ENCODE results near the gene PLCB4. TPM values are rescaled to one million over a fixed set of nuclear protein-coding genes. Genes with fewer than 3 reads are reported as not detected.

PLCB4 gene
- total RNA-seq, 1 donor from 2014 or later = 20.6 TPM

- Histone ChIP-seq H3K36me3 (no peaks in the 10 kb centered on the region), H3K9ac (no peak overlapping the region), H3K27me3 (no peaks in the 10 kb centered on the region), H3K79me2 (ENCODE audit: low read depth) (no peaks in the 10 kb centered on the region), H2AFZ (replicated peaks) (no peak overlapping the region), H4K20me1 (ENCODE audit: low read depth) (no peaks in the 10 kb centered on the region), H3F3A (ENCODE audit: low read depth) (no peaks in the 10 kb centered on the region), H3K27ac (no peak overlapping the region), H3K9me3 (ENCODE audit: low read depth) (no peaks in the 10 kb centered on the region), H3K4me2 (no peak overlapping the region), H3K4me3 (no peak overlapping the region), H3K4me1 (peaks cover 3% of the 10 kb centered on the region)
- TF ChIP-seq EZH2 (IDR thresholded peaks at IDR 0.05) (no peak), EZH2phosphoT487 (IDR thresholded peaks at IDR 0.05) (no peak), CTCF (IDR thresholded peaks at IDR 0.05) (no peak)
- DNase-seq (ENCODE audit: low spot score) = no peak
- no peak overlapping the region for H3K4me3 Mint-ChIP-seq
- no peak overlapping the region for H3K27ac Mint-ChIP-seq
- no peaks in the 10 kb centered on the region for H3K4me1 Mint-ChIP-seq
- peaks cover 15% of the 10 kb centered on the region for H3K36me3 Mint-ChIP-seq
- H3K9me3 Mint-ChIP-seq = no peaks in the 10 kb centered on the region
- H3K27me3 Mint-ChIP-seq (ENCODE audit: insufficient read depth, low read depth) = no peaks in the 10 kb centered on the region
Measured at GRCh38 chr20:9411833-9412232, 342.9 kb downstream of the PLCB4 start.

DNA sequence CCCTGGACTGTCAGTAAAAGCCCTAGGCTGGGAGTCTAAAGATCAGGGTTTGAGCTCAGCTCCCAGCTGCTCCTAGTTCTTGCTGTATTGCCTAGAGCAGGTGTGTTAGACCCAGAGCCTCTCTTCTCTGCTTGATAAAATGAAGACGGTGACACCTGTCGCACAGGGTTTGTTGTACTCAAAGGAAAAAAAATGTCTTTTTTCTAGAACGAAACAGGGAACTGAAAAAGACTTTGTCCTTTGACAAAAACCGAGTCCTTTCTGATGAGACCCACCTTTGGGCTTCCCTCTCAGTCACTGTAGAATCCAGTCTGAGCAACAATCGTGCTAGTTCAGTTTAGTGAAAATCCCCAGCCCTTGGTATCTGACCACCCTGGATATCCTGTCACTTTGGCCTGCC is 343.4 kb downstream of the PLCB4 start:
- no peak overlapping the region for H3K9ac ChIP-seq
- H2AFZ ChIP-seq (replicated peaks) = no peak overlapping the region
- H3K27ac ChIP-seq = no peak overlapping the region
- Mint-ChIP-seq H3K27ac (no peak overlapping the region), H3K9me3 (no peaks in the 10 kb centered on the region), H3K36me3 (peaks cover 15% of the 10 kb centered on the region), H3K4me3 (no peak overlapping the region), H3K27me3 (ENCODE audit: insufficient read depth, low read depth) (no peaks in the 10 kb centered on the region), H3K4me1 (no peaks in the 10 kb centered on the region)
- DNase-seq (ENCODE audit: low spot score) = no peak
- H3K9me3 ChIP-seq (ENCODE audit: low read depth) = no peaks in the 10 kb centered on the region
- no peaks in the 10 kb centered on the region for H3K79me2 ChIP-seq (ENCODE audit: low read depth)
- no peaks in the 10 kb centered on the region for H3K27me3 ChIP-seq
- no peaks in the 10 kb centered on the region for H3F3A ChIP-seq (ENCODE audit: low read depth)
- H4K20me1 ChIP-seq (ENCODE audit: low read depth) = no peaks in the 10 kb centered on the region
- H3K4me2 ChIP-seq = no peak overlapping the region
- TF ChIP-seq EZH2phosphoT487 (IDR thresholded peaks at IDR 0.05) (no peak), EZH2 (IDR thresholded peaks at IDR 0.05) (no peak), CTCF (IDR thresholded peaks at IDR 0.05) (no peak)
- peaks cover 3% of the 10 kb centered on the region for H3K4me1 ChIP-seq
- no peak overlapping the region for H3K4me3 ChIP-seq
- H3K36me3 ChIP-seq = no peaks in the 10 kb centered on the region

DNA sequence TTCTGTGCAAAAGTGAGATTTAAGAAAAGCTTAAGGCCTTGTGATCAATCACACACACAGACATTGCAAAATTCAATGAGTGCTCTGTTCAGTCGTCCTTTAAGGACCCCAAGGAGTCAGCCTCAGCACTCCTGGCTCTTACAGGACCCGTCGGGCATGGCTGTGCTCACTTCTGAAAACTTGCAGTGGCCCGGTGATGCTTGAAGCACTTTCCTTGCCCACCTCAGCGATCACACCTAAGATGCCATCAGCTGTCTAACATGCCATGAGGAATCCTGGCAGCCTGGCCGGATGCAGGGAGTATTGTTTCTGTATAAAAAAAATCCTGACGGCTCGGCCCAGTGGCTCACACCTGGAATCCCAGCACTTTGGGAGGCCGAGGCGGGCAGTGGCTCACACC is 344.1 kb downstream of the PLCB4 start:
- H2AFZ ChIP-seq (replicated peaks) = no peak overlapping the region
- H3K36me3 Mint-ChIP-seq = peaks cover 15% of the 10 kb centered on the region
- DNase-seq (ENCODE audit: low spot score) = no peak
- H3K4me1 ChIP-seq = peaks cover 3% of the 10 kb centered on the region
- H3K4me2 ChIP-seq = no peak overlapping the region
- H3K27me3 Mint-ChIP-seq (ENCODE audit: insufficient read depth, low read depth) = no peaks in the 10 kb centered on the region
- no peak overlapping the region for H3K9ac ChIP-seq
- TF ChIP-seq EZH2phosphoT487 (IDR thresholded peaks at IDR 0.05) (no peak), CTCF (IDR thresholded peaks at IDR 0.05) (no peak), EZH2 (IDR thresholded peaks at IDR 0.05) (no peak)
- no peaks in the 10 kb centered on the region for H3F3A ChIP-seq (ENCODE audit: low read depth)
- H4K20me1 ChIP-seq (ENCODE audit: low read depth) = no peaks in the 10 kb centered on the region
- H3K4me3 Mint-ChIP-seq = no peak overlapping the region
- H3K4me1 Mint-ChIP-seq = no peaks in the 10 kb centered on the region
- no peak overlapping the region for H3K27ac ChIP-seq
- H3K9me3 ChIP-seq (ENCODE audit: low read depth) = no peaks in the 10 kb centered on the region
- H3K27ac Mint-ChIP-seq = no peak overlapping the region
- no peaks in the 10 kb centered on the region for H3K27me3 ChIP-seq
- no peaks in the 10 kb centered on the region for H3K9me3 Mint-ChIP-seq
- no peaks in the 10 kb centered on the region for H3K79me2 ChIP-seq (ENCODE audit: low read depth)
- H3K36me3 ChIP-seq = no peaks in the 10 kb centered on the region
- H3K4me3 ChIP-seq = no peak overlapping the region
